ENCODE measurements around the gene TMCO5A. TPM values are rescaled to one million over a fixed set of nuclear protein-coding genes. Genes with fewer than 3 reads are reported as not detected.

The TMCO5A gene
- total and polyA plus RNA-seq, 2 of the 8 experiments (the other 6 are each of a cell fraction or from before 2014, with no cell fraction given), result not detected

DNA sequence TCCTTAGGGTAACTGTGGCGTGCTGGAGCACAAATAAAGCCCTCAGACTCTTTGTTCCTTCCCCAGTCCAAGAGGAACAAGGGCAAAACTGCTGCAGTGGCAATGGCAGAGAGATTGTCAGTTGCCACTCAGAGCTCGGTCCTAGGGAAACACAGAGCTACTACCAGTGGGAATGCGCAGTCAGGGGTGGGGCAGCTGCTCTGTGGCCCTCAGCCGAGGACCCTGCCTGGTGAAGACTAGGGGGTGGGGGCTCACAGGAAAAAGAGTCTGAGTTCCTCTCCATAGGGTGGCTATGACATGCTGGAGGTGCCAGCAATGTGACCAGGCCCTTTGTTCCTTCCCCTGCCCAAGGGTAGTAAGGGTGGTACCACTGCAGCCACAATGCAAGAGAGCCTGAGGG, 43.8 kb downstream of the TMCO5A start (continued):
- no peak for TF ChIP-seq FOSL1 (IDR thresholded peaks at IDR 0.05; ENCODE audit: insufficient read depth, low read depth, low read length)

Data from H1 (cell line).